Activated CD4-positive, alpha-beta T cell treated with anti-CD3 and anti-CD28 coated beads, Interleukin-2, amount 50 U/mL, for 48 hours (primary cell): Measurements from ENCODE around the gene RSBN1.

Experiments used
- DNase-seq, 2 experiments: peaks; one replicate each; pipeline ENCODE4 v3.0.0-alpha.2; 2020

The RSBN1 gene

GRCh38 chr1:113811156-113811887, 954 bp downstream of the RSBN1 start:
- DNase-seq, result peak; percentile 45 to 52

GRCh38 chr1:113809670-113810602, 2.3 kb downstream of the RSBN1 start:
- no peak for DNase-seq

GRCh38 chr1:113808450-113809195, 3.7 kb downstream of the RSBN1 start:
- no peak for DNase-seq

- DNase-seq, result no peak
These were observed 6.6 kb downstream of the RSBN1 start for GRCh38 chr1:113805639-113806038.

GRCh38 chr1:113805256-113805531, 7.1 kb downstream of the RSBN1 start:
- DNase-seq, result no peak

- DNase-seq, result no peak
These were observed 7.6 kb downstream of the RSBN1 start for GRCh38 chr1:113804421-113805255.

GRCh38 chr1:113802367-113803007, 9.8 kb downstream of the RSBN1 start:
- no peak for DNase-seq

- DNase-seq, result no peak
These were observed 11.8 kb downstream of the RSBN1 start for GRCh38 chr1:113800487-113800886.

GRCh38 chr1:113797472-113797871, 14.8 kb downstream of the RSBN1 start:
- no peak for DNase-seq

- DNase-seq, result no peak
These were observed 18.1 kb downstream of the RSBN1 start for GRCh38 chr1:113793878-113794834.

GRCh38 chr1:113792986-113793385, 19.3 kb downstream of the RSBN1 start:
- DNase-seq, result no peak

- no peak for DNase-seq
These were observed 19.8 kb downstream of the RSBN1 start for GRCh38 chr1:113792471-113792870.

- DNase-seq, result no peak
These were observed 23.5 kb downstream of the RSBN1 start for GRCh38 chr1:113788802-113789201.

GRCh38 chr1:113787663-113788062, 24.6 kb downstream of the RSBN1 start:
- no peak for DNase-seq

GRCh38 chr1:113786069-113786468, 26.2 kb downstream of the RSBN1 start:
- DNase-seq, result no peak

- DNase-seq, result peak; percentile 12 to 33
These were observed 28.0 kb downstream of the RSBN1 start for GRCh38 chr1:113784104-113784779.

- DNase-seq, result peak in 1 of 2 experiments; percentile 20
These were observed 28.8 kb downstream of the RSBN1 start for GRCh38 chr1:113783254-113784103.

- DNase-seq, result no peak
These were observed 29.9 kb downstream of the RSBN1 start for GRCh38 chr1:113782406-113782805.
